ENCODE data around the gene RREB1.

DNA sequence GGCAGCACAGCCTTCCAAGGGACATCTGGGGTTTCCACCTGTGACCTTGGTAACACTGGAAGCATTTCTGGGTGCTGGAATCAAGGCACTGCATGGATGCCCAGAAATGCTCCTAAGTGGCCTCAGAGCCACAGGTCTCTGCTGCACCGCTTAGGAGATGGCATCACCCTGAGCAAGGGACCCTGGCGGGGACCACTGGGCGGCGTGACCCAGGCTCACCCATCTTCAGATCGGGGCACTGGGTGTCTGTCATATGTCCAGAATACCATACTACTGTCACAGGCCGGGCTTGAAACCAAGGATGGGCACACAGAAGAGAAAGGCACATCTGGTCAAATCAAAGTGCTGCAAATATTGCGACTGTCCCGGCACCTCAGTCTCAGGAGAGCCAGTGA lies 159.3 kb downstream of the RREB1 start:
- TF ChIP-seq, protein P1, sequence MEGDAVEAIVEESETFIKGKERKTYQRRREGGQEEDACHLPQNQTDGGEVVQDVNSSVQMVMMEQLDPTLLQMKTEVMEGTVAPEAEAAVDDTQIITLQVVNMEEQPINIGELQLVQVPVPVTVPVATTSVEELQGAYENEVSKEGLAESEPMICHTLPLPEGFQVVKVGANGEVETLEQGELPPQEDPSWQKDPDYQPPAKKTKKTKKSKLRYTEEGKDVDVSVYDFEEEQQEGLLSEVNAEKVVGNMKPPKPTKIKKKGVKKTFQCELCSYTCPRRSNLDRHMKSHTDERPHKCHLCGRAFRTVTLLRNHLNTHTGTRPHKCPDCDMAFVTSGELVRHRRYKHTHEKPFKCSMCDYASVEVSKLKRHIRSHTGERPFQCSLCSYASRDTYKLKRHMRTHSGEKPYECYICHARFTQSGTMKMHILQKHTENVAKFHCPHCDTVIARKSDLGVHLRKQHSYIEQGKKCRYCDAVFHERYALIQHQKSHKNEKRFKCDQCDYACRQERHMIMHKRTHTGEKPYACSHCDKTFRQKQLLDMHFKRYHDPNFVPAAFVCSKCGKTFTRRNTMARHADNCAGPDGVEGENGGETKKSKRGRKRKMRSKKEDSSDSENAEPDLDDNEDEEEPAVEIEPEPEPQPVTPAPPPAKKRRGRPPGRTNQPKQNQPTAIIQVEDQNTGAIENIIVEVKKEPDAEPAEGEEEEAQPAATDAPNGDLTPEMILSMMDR (IDR thresholded peaks at IDR 0.05; ENCODE audit: insufficient read depth, low read length): no peak
- TF ChIP-seq POLR2AphosphoS5 (IDR thresholded peaks at IDR 0.05; ENCODE audit: low read depth) (no peak), GABPA (IDR thresholded peaks at IDR 0.05; ENCODE audit: low read depth) (no peak)
